AG04449 (cell line): Measurements from ENCODE around the gene C11orf21.

Experiments used
- CTCF ChIA-PET: fragments of 350-600 bp; formaldehyde crosslinking; extraction: SDS; loops from one replicate; lab custom pipeline; 2021; ENCODE audit warnings: antibody characterized with exemption; lab: Yijun Ruan, JAX
- POLR2A ChIA-PET: fragments of 400-600, 350-600 bp; formaldehyde crosslinking; extraction: SDS; loops from one replicate; lab custom pipeline; 2020; ENCODE audit warnings: antibody characterized with exemption, inconsistent platforms; lab: Yijun Ruan, JAX
- DNase-seq: peaks from one replicate; pipeline ENCODE4 v3.0.0-alpha.2; 2010; ENCODE audit warnings: low read depth, low spot score
- H3K4me3 ChIP-seq: 2 replicates; pipeline ENCODE4 v1.5.1; 2011; ENCODE audit warnings: low read depth, mild to moderate bottlenecking, control low read depth, low read length
- TF ChIP-seq, protein P1 (sequence below): IDR thresholded peaks from one replicate; pipeline ENCODE4 v1.5.1; 2011; ENCODE audit warnings: mild to moderate bottlenecking, moderate library complexity, low read length, control low read depth, inconsistent platforms; ENCODE audit not compliant: insufficient read depth; ENCODE audit errors: missing control alignments

Gene C11orf21

DNA sequence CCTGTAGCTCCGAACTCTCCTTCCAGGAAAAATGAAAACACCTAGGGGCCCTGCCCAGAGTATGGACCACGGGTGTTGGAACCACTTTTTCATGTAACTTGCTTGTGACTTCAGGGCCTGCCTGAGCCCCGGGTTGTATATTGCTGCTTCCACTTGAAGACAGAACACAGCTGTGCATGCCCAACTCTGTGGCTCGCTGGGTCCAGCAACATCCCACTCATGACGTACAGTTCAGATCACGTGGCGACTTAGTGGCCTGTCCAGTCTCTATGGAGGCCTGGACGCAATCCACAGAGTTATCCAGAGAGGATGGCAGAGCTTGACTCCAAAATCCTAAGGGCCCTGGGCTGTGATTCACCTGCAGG lies 6.8 kb downstream of the C11orf21 start:
- ChIA-PET POLR2A (no interaction called here), CTCF (interaction anchor here (0.8 to 5.9 kb wide), 2 partner anchors 106 to 125 kb away, joined by 3 to 28 read pairs; partner anchors contain the start of gene TSSC4)
- no peak overlapping the region for H3K4me3 ChIP-seq
- TF ChIP-seq, protein P1, sequence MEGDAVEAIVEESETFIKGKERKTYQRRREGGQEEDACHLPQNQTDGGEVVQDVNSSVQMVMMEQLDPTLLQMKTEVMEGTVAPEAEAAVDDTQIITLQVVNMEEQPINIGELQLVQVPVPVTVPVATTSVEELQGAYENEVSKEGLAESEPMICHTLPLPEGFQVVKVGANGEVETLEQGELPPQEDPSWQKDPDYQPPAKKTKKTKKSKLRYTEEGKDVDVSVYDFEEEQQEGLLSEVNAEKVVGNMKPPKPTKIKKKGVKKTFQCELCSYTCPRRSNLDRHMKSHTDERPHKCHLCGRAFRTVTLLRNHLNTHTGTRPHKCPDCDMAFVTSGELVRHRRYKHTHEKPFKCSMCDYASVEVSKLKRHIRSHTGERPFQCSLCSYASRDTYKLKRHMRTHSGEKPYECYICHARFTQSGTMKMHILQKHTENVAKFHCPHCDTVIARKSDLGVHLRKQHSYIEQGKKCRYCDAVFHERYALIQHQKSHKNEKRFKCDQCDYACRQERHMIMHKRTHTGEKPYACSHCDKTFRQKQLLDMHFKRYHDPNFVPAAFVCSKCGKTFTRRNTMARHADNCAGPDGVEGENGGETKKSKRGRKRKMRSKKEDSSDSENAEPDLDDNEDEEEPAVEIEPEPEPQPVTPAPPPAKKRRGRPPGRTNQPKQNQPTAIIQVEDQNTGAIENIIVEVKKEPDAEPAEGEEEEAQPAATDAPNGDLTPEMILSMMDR = no peak
- DNase-seq = no peak

DNA sequence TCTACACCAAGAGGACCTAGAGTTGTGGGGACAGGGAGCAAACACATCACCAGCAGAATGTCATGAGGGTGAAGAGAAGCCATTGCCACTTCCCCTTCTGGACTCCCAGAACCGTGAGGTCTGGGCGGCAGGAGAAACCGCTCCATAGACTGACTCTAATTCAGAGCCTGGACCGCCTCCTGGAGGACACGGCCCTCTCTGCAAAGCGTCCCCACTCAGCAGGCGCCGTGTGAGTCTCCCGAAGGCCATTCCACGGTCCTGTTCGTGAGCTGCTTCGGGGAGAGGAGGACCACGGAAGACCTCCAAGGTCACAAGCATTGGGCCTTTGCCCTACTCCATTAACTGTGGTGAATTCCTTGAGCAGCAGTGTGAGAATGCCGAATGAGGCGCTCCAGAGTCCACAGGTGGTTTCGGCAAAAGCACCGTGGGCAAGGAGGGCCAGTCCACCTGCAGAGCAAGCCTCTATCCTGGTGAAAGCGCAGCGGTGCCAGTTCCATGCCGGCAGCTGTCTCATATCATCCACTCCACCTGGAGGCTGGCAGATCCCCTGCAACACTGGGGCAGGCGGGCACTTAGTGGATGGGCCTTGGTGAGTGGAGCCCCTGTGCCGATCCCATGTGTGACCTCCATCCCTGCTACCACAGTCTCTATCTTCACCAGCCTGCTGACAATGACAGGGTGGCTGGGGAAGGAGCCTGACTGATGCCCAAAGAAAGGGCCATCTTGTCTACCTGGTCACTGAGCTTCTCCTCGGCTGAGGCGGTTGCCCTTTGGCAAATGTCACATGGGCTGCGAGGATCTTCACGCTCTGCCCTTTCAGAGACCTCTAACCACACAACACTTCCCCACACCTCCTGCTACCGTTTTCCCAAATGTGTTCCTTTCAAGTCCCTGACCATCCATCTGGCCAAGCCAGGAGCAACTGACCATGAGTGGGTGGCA lies 7.5 kb downstream of the C11orf21 start:
- CTCF ChIA-PET = interaction anchor here (0.8 to 5.9 kb wide), 2 partner anchors 106 to 126 kb away, joined by 3 to 28 read pairs; partner anchors contain the start of gene TSSC4
- TF ChIP-seq, protein P1 = no peak
- POLR2A ChIA-PET = no interaction called here
- no peak overlapping the region for H3K4me3 ChIP-seq
- no peak for DNase-seq

DNA sequence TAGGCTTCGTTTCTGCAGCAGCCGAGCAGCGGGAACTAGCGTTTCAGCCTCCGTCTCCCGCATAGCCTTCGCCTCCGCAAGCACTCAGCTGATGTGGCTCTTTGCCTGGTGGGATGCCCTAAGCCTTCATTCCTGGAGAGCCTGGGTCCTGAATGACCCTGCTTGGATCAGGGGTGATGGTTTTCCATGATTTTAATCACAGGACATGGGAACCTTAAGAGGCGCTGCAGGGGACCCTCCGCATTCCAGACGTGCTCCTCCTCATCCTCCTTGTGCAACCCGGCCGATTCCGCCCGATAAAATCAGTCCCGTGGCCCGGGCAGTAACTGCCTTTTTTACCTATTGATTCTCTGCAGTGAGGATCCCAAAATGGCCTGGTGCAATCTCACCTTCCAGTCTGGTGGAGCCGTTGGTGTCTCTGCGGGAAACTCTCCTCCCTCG lies 8.2 kb downstream of the C11orf21 start:
- DNase-seq = no peak
- H3K4me3 ChIP-seq = no peak overlapping the region
- POLR2A ChIA-PET = no interaction called here
- CTCF ChIA-PET = interaction anchor here (1.0 kb wide), 1 partner anchor 126 kb away, joined by 3 read pairs; no protein-coding TSS in a partner anchor
- TF ChIP-seq, protein P1 = no peak

DNA sequence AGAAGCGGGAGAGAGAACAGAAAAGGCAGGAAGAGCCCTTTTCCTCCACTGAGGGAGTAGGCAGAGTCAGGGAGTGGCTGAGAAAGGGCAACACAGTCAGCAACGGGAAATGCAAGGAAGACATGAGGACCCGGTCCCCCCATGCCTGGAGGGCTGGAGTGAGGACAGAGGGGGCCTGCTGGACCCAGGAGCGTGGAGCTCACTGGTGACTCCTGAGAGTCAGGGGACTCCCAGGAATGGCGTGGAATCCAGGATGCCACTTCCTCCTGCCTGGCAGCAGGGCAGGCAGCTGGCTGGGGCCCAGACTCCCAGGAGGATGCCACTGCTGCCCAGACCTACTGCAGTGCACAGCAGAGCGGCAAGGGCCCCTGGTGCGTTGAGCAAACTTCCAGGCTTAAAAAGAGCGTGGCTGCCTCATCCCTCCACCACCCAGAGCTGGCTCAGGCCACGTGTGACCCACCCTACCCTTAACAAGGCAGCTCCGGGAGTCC lies 11.3 kb downstream of the C11orf21 start:
- TF ChIP-seq, protein P1 = no peak
- ChIA-PET CTCF (interaction anchor here (1.2 to 1.7 kb wide), 2 partner anchors 14 to 130 kb away, joined by 3 read pairs; no protein-coding TSS in a partner anchor), POLR2A (interaction anchor here (0.6 kb wide), 1 partner anchor 770 kb away, joined by 3 read pairs; no protein-coding TSS in a partner anchor)
- no peak overlapping the region for H3K4me3 ChIP-seq
- DNase-seq = no peak

DNA sequence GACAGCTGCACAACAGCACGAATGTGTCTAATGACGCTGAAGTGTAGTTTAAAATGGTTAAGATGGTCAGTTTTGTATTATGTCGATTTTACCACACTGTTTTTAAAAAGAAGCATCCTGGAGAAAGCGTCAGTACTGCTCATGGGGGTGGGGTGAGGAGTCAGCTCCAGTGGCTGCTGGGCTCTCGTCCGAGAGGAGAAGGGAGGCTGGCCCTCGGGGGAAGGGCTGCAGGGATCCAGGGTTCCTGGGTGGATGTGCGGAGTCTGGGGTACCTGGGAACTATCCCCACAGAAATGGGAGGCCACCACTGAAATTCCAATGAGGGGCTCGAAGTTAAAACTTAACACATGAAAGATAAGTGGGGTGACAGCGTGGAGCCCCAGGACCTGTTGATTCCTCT lies 11.9 kb downstream of the C11orf21 start:
- ChIA-PET POLR2A (no interaction called here), CTCF (interaction anchor here (1.2 to 1.7 kb wide), 2 partner anchors 15 to 131 kb away, joined by 3 read pairs; no protein-coding TSS in a partner anchor)
- no peak overlapping the region for H3K4me3 ChIP-seq
- DNase-seq = no peak
- TF ChIP-seq, protein P1 = no peak

DNA sequence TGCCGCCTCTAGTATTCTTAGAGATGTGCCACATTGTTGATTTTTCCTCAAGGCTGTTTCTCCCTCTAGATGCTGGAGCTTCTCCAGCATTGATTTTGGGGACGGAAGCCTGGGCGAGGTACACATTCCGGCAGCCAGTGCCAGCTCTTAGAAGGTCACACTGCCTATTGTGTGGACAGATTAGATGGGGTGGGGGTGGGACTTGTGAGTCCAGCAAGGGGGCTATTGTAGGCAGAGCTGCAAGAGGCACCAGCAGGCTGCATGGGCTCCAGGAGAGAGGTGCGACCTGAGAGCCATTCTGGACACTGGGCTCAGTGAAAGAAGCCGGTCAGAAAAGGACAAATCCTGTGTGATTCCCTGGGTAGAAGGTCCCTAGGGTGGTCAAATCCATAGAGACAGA lies 12.4 kb downstream of the C11orf21 start:
- ChIA-PET POLR2A (no interaction called here), CTCF (interaction anchor here (1.7 kb wide), 1 partner anchor 131 kb away, joined by 3 read pairs; no protein-coding TSS in a partner anchor)
- H3K4me3 ChIP-seq = no peak overlapping the region
- TF ChIP-seq, protein P1 = no peak
- no peak for DNase-seq
